ENCODE measurements around the gene ZNHIT6.
"Not testable (repeated sequence)": the region's sequence is repeated elsewhere in the genome, so short reads cannot be mapped to it uniquely, and the experiment has no call there.

Gene ZNHIT6

GRCh38 chr1:85677656-85678055, 30.6 kb downstream of the ZNHIT6 start:
- in situ Hi-C loops (cut with MboI; ENCODE audit: low pct_unique_long_range_greater_than_20kb, low sequenced_read_pairs): no loop called here
- DNase-seq: no peak

- DNase-seq: no peak
- in situ Hi-C loops (cut with MboI; ENCODE audit: low pct_unique_long_range_greater_than_20kb, low sequenced_read_pairs): no loop called here
Measured at GRCh38 chr1:85672031-85672660, 36.1 kb downstream of the ZNHIT6 start.

- in situ Hi-C loops (cut with MboI; ENCODE audit: low pct_unique_long_range_greater_than_20kb, low sequenced_read_pairs): no loop called here
- no peak for DNase-seq
Measured at GRCh38 chr1:85665932-85666331, 42.3 kb downstream of the ZNHIT6 start.

GRCh38 chr1:85663382-85663781, 44.9 kb downstream of the ZNHIT6 start:
- in situ Hi-C loops (cut with MboI; ENCODE audit: low pct_unique_long_range_greater_than_20kb, low sequenced_read_pairs): no loop called here
- DNase-seq: no peak

- DNase-seq: no peak
- in situ Hi-C loops (cut with MboI; ENCODE audit: low pct_unique_long_range_greater_than_20kb, low sequenced_read_pairs): no loop called here
Measured at GRCh38 chr1:85661767-85662166, 46.5 kb downstream of the ZNHIT6 start.

- in situ Hi-C loops (cut with MboI; ENCODE audit: low pct_unique_long_range_greater_than_20kb, low sequenced_read_pairs): no loop called here
- no peak for DNase-seq
Measured at GRCh38 chr1:85660541-85660940, 47.7 kb downstream of the ZNHIT6 start.

- in situ Hi-C loops (cut with MboI; ENCODE audit: low pct_unique_long_range_greater_than_20kb, low sequenced_read_pairs): no loop called here
- no peak for DNase-seq
Measured at GRCh38 chr1:85659174-85659573, 49.1 kb downstream of the ZNHIT6 start.

- in situ Hi-C loops (cut with MboI; ENCODE audit: low pct_unique_long_range_greater_than_20kb, low sequenced_read_pairs): no loop called here
- no peak for DNase-seq
Measured at GRCh38 chr1:85656948-85657347, 51.3 kb downstream of the ZNHIT6 start.

- DNase-seq: no peak
- in situ Hi-C loops (cut with MboI; ENCODE audit: low pct_unique_long_range_greater_than_20kb, low sequenced_read_pairs): no loop called here
Measured at GRCh38 chr1:85656256-85656655, 52.0 kb downstream of the ZNHIT6 start.

- DNase-seq: no peak
- in situ Hi-C loops (cut with MboI; ENCODE audit: low pct_unique_long_range_greater_than_20kb, low sequenced_read_pairs): no loop called here
Measured at GRCh38 chr1:85655315-85655714, 52.9 kb downstream of the ZNHIT6 start.

- in situ Hi-C loops (cut with MboI; ENCODE audit: low pct_unique_long_range_greater_than_20kb, low sequenced_read_pairs): no loop called here
- DNase-seq: no peak
Measured at GRCh38 chr1:85654066-85654782, 54.0 kb downstream of the ZNHIT6 start.

GRCh38 chr1:85652327-85652726, 55.9 kb downstream of the ZNHIT6 start:
- DNase-seq: no peak
- in situ Hi-C loops (cut with MboI; ENCODE audit: low pct_unique_long_range_greater_than_20kb, low sequenced_read_pairs): no loop called here

- no peak for DNase-seq
- in situ Hi-C loops (cut with MboI; ENCODE audit: low pct_unique_long_range_greater_than_20kb, low sequenced_read_pairs): no loop called here
Measured at GRCh38 chr1:85650645-85651044, 57.6 kb downstream of the ZNHIT6 start.

GRCh38 chr1:85649591-85649990, 58.6 kb downstream of the ZNHIT6 start:
- DNase-seq: no peak
- in situ Hi-C loops (cut with MboI; ENCODE audit: low pct_unique_long_range_greater_than_20kb, low sequenced_read_pairs): no loop called here

- in situ Hi-C loops (cut with MboI; ENCODE audit: low pct_unique_long_range_greater_than_20kb, low sequenced_read_pairs); DNase-seq: not testable (repeated sequence)
Measured at GRCh38 chr1:85641598-85642556, 66.4 kb downstream of the ZNHIT6 start.

GRCh38 chr1:85639920-85640319, 68.3 kb downstream of the ZNHIT6 start:
- DNase-seq; in situ Hi-C loops (cut with MboI; ENCODE audit: low pct_unique_long_range_greater_than_20kb, low sequenced_read_pairs): not testable (repeated sequence)

GRCh38 chr1:85638412-85638811, 69.8 kb downstream of the ZNHIT6 start:
- in situ Hi-C loops (cut with MboI; ENCODE audit: low pct_unique_long_range_greater_than_20kb, low sequenced_read_pairs): no loop called here
- no peak for DNase-seq

- no peak for DNase-seq
- in situ Hi-C loops (cut with MboI; ENCODE audit: low pct_unique_long_range_greater_than_20kb, low sequenced_read_pairs): no loop called here
Measured at GRCh38 chr1:85630493-85630892, 77.7 kb downstream of the ZNHIT6 start.

GRCh38 chr1:85629532-85629920, 78.7 kb downstream of the ZNHIT6 start:
- in situ Hi-C loops (cut with MboI; ENCODE audit: low pct_unique_long_range_greater_than_20kb, low sequenced_read_pairs): no loop called here
- no peak for DNase-seq
